ENCODE data around the gene SIGLEC12.

The SIGLEC12 gene

DNA sequence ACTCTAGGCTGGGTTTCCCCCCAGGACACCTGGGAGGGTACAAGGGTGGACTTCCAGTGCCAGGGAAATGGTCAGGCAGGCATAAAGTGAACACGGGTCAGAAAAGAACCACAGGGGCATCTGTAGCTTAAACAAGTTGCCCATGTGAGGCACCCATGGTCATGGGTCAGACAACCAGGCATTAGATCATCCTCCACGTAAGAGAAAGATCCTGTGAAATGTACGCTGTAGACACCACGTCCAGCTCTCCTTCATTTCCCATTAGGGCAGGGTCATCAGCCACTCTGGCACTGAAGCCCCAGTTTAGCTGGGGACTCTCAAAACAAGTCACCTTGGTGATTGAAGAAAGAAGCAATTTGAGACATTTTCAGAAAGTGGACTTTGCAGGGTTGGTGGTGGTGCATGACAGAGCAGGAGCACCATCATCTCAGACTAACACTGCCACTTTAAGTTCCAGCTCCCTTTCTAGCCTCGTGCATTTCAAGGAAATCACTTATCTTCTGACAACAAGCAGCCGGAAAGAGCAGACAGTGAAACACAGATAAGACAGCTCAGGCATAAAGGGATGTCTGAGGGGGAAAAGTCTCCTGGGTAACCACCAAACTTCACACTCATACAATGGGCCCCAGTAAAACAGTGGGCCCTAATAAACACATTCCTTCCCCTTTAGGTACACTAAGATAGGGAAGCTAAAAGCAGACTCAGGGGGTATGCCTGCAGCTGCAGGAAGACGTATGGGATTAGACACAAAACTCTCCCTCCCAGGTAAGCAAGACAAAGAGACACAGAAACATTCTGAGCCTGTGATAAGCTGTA, 46.0 kb upstream of the SIGLEC12 start:
- CTCF ChIA-PET: interaction anchor here (0.6 kb wide), 1 partner anchor 21 kb away, joined by 5 read pairs; no protein-coding TSS in a partner anchor
- H3K27ac ChIP-seq: no peak overlapping the region
- no peak for TF ChIP-seq CTCF (conservative IDR thresholded peaks at IDR 0.05; ENCODE audit: low read depth)
- POLR2A ChIA-PET (ENCODE audit: low non-redundant PET): no interaction called here
- DNase-seq (ENCODE audit: low spot score): no peak

DNA sequence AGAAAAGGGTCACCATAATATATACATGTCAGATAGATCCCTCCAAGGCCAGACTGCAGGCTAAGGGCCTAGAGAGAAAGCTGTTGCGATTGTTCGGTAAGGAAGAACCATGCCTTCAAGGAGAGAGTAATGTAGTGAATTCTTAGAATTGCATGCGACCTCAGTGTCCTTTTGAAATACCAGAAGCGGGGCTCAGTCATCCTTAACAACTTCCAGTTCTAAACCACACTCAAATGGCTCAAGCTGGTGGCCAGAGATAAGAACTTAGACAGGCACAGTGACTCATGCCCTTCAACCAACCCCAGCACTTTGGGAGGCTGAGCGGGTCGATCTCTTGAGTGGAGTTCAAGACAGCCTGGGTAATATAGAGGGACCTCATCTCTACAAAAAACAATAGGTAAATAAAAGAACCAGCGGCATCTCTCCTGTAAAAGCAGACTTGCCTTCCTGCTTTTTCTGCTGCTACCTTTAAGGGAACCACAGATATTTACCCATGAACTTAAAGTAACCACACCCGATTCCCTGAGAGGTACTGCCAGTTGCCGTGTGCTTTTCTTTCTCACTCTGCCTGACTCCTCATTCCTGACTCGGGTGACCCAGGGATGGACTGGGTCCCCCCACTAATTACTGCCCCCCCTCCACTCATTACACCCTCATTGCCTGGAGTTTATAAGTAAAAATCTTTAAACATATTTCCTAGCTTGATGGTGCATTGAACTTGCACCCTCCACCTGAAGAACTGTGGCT, 45.2 kb upstream of the SIGLEC12 start:
- no peak for DNase-seq (ENCODE audit: low spot score)
- no peak for TF ChIP-seq CTCF (conservative IDR thresholded peaks at IDR 0.05; ENCODE audit: low read depth)
- POLR2A ChIA-PET (ENCODE audit: low non-redundant PET): no interaction called here
- CTCF ChIA-PET: interaction anchor here (0.5 to 0.6 kb wide), 2 partner anchors 22 to 195 kb away, joined by 4 to 5 read pairs; no protein-coding TSS in a partner anchor
- H3K27ac ChIP-seq: no peak overlapping the region

GRCh38 chr19:51546107-51546649, 44.6 kb upstream of the SIGLEC12 start:
- TF ChIP-seq CTCF (conservative IDR thresholded peaks at IDR 0.05; ENCODE audit: low read depth): no peak
- no peak for DNase-seq (ENCODE audit: low spot score)
- H3K27ac ChIP-seq: no peak overlapping the region
- CTCF ChIA-PET: no interaction called here
- POLR2A ChIA-PET (ENCODE audit: low non-redundant PET): interaction anchor here (0.6 kb wide), 1 partner anchor 276 kb away, joined by 3 read pairs; no protein-coding TSS in a partner anchor

DNA sequence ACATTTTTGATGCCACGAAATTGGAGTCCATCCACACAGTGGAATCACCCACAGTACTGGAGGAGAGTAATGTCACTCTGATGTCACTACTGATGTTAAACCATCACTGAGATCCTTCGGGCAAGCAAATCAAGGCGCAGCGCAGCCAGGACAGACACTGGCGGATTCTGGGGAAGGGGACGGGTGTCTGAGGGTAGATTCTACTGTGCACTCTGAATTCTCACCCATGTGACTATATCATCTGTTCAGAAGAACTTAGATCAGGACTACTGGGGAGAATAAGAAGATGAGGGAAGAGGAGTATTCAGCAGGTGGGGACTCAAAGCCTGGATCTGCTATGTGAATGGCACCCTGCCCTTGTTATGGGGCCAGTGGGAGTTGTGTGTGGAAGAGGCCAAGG, 42.4 kb upstream of the SIGLEC12 start:
- CTCF ChIA-PET: interaction anchor here (0.6 kb wide), 1 partner anchor 51 kb away, joined by 3 read pairs; no protein-coding TSS in a partner anchor
- TF ChIP-seq CTCF (conservative IDR thresholded peaks at IDR 0.05; ENCODE audit: low read depth): no peak
- POLR2A ChIA-PET (ENCODE audit: low non-redundant PET): no interaction called here
- DNase-seq (ENCODE audit: low spot score): no peak
- no peak overlapping the region for H3K27ac ChIP-seq

- POLR2A ChIA-PET (ENCODE audit: low non-redundant PET): no interaction called here
These were observed 41.1 kb upstream of the SIGLEC12 start for GRCh38 chr19:51542699-51543098.

More at GRCh38 chr19:51542699-51543098, 41.1 kb upstream of the SIGLEC12 start:
- CTCF ChIA-PET: no interaction called here
- TF ChIP-seq CTCF (conservative IDR thresholded peaks at IDR 0.05; ENCODE audit: low read depth): no peak
- no peak for DNase-seq (ENCODE audit: low spot score)
- no peak overlapping the region for H3K27ac ChIP-seq
